Left hindlimb (tissue), 1 donor: Measurements from ENCODE around the gene ITGB6.

Source experiments
- DNase-seq: peaks from one replicate; pipeline ENCODE4 v3.0.0-alpha.2; 2018

Gene ITGB6

GRCh38 chr2:160085662-160086061 is 114.4 kb downstream of the ITGB6 start:
- no peak for DNase-seq

GRCh38 chr2:160077912-160078810 is 121.9 kb downstream of the ITGB6 start:
- no peak for DNase-seq

GRCh38 chr2:160076914-160077313 is 123.2 kb downstream of the ITGB6 start:
- DNase-seq, result no peak

GRCh38 chr2:160076241-160076640 is 123.8 kb downstream of the ITGB6 start:
- no peak for DNase-seq

- no peak for DNase-seq
Observed at GRCh38 chr2:160075171-160075570, 124.9 kb downstream of the ITGB6 start.

GRCh38 chr2:160073284-160073888 is 126.7 kb downstream of the ITGB6 start:
- DNase-seq, result no peak

GRCh38 chr2:160068906-160069305 is 131.2 kb downstream of the ITGB6 start:
- no peak for DNase-seq

- no peak for DNase-seq
Observed at GRCh38 chr2:160064916-160065315, 135.2 kb downstream of the ITGB6 start.

GRCh38 chr2:160063879-160064612 is 136.0 kb downstream of the ITGB6 start:
- no peak for DNase-seq

- DNase-seq, result no peak
Observed at GRCh38 chr2:160063271-160063670, 136.8 kb downstream of the ITGB6 start.

- DNase-seq, result peak; percentile 70
Observed at GRCh38 chr2:160062292-160063005, 137.6 kb downstream of the ITGB6 start, which contains the start of gene PLA2R1. PLA2R1 (minus strand) TSS chr2:160062615; CDS start chr2:160062403, 212 bp downstream.

GRCh38 chr2:160061944-160062291 is 138.2 kb downstream of the ITGB6 start:
- peak; percentile 46 for DNase-seq

GRCh38 chr2:160061533-160061932 is 138.5 kb downstream of the ITGB6 start:
- DNase-seq, result no peak

GRCh38 chr2:160060297-160060696 is 139.8 kb downstream of the ITGB6 start:
- DNase-seq, result no peak

- no peak for DNase-seq
Observed at GRCh38 chr2:160057356-160057755, 142.7 kb downstream of the ITGB6 start.

GRCh38 chr2:160055726-160056108 is 144.4 kb downstream of the ITGB6 start:
- no peak for DNase-seq

- no peak for DNase-seq
Observed at GRCh38 chr2:160054984-160055725, 144.9 kb downstream of the ITGB6 start.

GRCh38 chr2:160053946-160054345 is 146.1 kb downstream of the ITGB6 start:
- DNase-seq, result no peak

GRCh38 chr2:160052531-160052930 is 147.5 kb downstream of the ITGB6 start:
- no peak for DNase-seq

GRCh38 chr2:160051371-160051800 is 148.7 kb downstream of the ITGB6 start:
- no peak for DNase-seq

- DNase-seq, result no peak
Observed at GRCh38 chr2:160050147-160050546, 149.9 kb downstream of the ITGB6 start.
